ENCODE results near the gene DAD1.

The DAD1 gene

GRCh38 chr14:22564463-22564862 lies 24.6 kb downstream of the DAD1 start:
- no peak for TF ChIP-seq ZNF140 (tag by site-specific recombination; IDR thresholded peaks at IDR 0.05)
- Histone ChIP-seq H3K9me3 (ENCODE audit: control insufficient read depth, insufficient read depth, low read depth, low read length) (no peaks in the 10 kb centered on the region), H3K27ac (ENCODE audit: extremely low read depth, low read depth, low read length) (no peak overlapping the region), H3K36me3 (ENCODE audit: control insufficient read depth in 2 of 2, insufficient read depth in 1 of 2, low read length in 2 of 2) (peaks cover 22 to 44% of the 10 kb centered on the region in 2 experiments), H3K4me1 (ENCODE audit: control insufficient read depth, insufficient read depth, low read length) (no peaks in the 10 kb centered on the region), H3K4me3 (ENCODE audit: low read depth, low read length) (no peak overlapping the region)
- ChIA-PET POLR2A (no interaction called here), CTCF (interaction anchor here (1.1 to 3.3 kb wide), 5 partner anchors 8 to 336 kb away, joined by 3 to 21 read pairs (median 8); no protein-coding TSS in a partner anchor)

DNA sequence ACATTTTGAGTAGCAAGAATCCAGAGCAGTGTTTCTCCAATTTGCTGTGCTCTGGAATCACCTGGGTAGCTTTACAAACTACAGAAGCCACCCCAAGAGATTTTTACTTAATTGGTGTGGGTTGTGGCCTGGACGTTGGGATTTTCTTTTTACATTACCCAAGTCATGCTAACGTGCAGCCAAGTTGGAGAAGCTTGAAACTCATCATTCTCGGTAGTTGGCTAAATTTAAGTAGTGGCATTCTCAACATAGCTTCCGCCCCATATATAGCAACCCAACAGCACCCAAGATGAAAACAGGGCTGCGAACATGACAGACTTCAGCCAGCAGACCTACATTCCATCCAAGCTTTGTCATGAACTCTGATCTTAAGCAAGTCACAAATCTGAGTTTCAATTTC lies 25.0 kb downstream of the DAD1 start:
- Histone ChIP-seq H3K27ac (ENCODE audit: extremely low read depth, low read depth, low read length) (no peak overlapping the region), H3K4me3 (ENCODE audit: low read depth, low read length) (no peak overlapping the region), H3K36me3 (ENCODE audit: control insufficient read depth in 2 of 2, insufficient read depth in 1 of 2, low read length in 2 of 2) (peaks cover 17 to 40% of the 10 kb centered on the region in 2 experiments), H3K4me1 (ENCODE audit: control insufficient read depth, insufficient read depth, low read length) (no peaks in the 10 kb centered on the region), H3K9me3 (ENCODE audit: control insufficient read depth, insufficient read depth, low read depth, low read length) (no peaks in the 10 kb centered on the region)
- no peak for TF ChIP-seq ZNF580 (tag by site-specific recombination; IDR thresholded peaks at IDR 0.05)
- TF ChIP-seq, protein P1, sequence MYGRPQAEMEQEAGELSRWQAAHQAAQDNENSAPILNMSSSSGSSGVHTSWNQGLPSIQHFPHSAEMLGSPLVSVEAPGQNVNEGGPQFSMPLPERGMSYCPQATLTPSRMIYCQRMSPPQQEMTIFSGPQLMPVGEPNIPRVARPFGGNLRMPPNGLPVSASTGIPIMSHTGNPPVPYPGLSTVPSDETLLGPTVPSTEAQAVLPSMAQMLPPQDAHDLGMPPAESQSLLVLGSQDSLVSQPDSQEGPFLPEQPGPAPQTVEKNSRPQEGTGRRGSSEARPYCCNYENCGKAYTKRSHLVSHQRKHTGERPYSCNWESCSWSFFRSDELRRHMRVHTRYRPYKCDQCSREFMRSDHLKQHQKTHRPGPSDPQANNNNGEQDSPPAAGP (tag by site-specific recombination; IDR thresholded peaks at IDR 0.05), result no peak
- no peak for TF ChIP-seq MYNN (tag by site-specific recombination; IDR thresholded peaks at IDR 0.05; ENCODE audit: borderline replicate concordance)
- TF ChIP-seq ZNF645 (tag by site-specific recombination; IDR thresholded peaks at IDR 0.05), result no peak
- TF ChIP-seq REST (tag by site-specific recombination; IDR thresholded peaks at IDR 0.05), result no peak
- TF ChIP-seq ZSCAN16 (tag by site-specific recombination; IDR thresholded peaks at IDR 0.05), result no peak
- TF ChIP-seq ZNF830 (tag by site-specific recombination; IDR thresholded peaks at IDR 0.05; ENCODE audit: low read depth), result no peak
- no peak for TF ChIP-seq ZNF529 (tag by site-specific recombination; IDR thresholded peaks at IDR 0.05; ENCODE audit: insufficient replicate concordance)
- no peak for TF ChIP-seq ZNF560 (tag by site-specific recombination; IDR thresholded peaks at IDR 0.05; ENCODE audit: borderline replicate concordance)
- TF ChIP-seq ZBTB48 (tag by site-specific recombination; IDR thresholded peaks at IDR 0.05), result no peak
- no peak for TF ChIP-seq ZNF624 (tag by site-specific recombination; IDR thresholded peaks at IDR 0.05)
- TF ChIP-seq, protein P2, sequence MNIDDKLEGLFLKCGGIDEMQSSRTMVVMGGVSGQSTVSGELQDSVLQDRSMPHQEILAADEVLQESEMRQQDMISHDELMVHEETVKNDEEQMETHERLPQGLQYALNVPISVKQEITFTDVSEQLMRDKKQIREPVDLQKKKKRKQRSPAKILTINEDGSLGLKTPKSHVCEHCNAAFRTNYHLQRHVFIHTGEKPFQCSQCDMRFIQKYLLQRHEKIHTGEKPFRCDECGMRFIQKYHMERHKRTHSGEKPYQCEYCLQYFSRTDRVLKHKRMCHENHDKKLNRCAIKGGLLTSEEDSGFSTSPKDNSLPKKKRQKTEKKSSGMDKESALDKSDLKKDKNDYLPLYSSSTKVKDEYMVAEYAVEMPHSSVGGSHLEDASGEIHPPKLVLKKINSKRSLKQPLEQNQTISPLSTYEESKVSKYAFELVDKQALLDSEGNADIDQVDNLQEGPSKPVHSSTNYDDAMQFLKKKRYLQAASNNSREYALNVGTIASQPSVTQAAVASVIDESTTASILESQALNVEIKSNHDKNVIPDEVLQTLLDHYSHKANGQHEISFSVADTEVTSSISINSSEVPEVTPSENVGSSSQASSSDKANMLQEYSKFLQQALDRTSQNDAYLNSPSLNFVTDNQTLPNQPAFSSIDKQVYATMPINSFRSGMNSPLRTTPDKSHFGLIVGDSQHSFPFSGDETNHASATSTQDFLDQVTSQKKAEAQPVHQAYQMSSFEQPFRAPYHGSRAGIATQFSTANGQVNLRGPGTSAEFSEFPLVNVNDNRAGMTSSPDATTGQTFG (tag by site-specific recombination; IDR thresholded peaks at IDR 0.05; ENCODE audit: borderline replicate concordance), result no peak
- no peak for TF ChIP-seq ZNF121 (tag by site-specific recombination; IDR thresholded peaks at IDR 0.05)
- TF ChIP-seq SCRT1 (tag by site-specific recombination; IDR thresholded peaks at IDR 0.05; ENCODE audit: borderline replicate concordance), result no peak
- TF ChIP-seq EGR2 (tag by site-specific recombination; IDR thresholded peaks at IDR 0.05; ENCODE audit: low read depth), result no peak
- TF ChIP-seq ZNF37A (tag by site-specific recombination; IDR thresholded peaks at IDR 0.05), result no peak
- TF ChIP-seq, protein P3, sequence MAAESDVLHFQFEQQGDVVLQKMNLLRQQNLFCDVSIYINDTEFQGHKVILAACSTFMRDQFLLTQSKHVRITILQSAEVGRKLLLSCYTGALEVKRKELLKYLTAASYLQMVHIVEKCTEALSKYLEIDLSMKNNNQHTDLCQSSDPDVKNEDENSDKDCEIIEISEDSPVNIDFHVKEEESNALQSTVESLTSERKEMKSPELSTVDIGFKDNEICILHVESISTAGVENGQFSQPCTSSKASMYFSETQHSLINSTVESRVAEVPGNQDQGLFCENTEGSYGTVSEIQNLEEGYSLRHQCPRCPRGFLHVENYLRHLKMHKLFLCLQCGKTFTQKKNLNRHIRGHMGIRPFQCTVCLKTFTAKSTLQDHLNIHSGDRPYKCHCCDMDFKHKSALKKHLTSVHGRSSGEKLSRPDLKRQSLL (tag by site-specific recombination; IDR thresholded peaks at IDR 0.05), result no peak
- no peak for TF ChIP-seq WT1 (tag by site-specific recombination; IDR thresholded peaks at IDR 0.05)
- POLR2A ChIA-PET, result no interaction called here
- CTCF ChIA-PET, result interaction anchor here (0.6 to 3.3 kb wide), 8 partner anchors 7 to 619 kb away, joined by 3 to 21 read pairs (median 4); partner anchors contain the start of gene OXA1L
